Bronchial smooth muscle cell (primary cell): ENCODE results near the gene CYTH2. TPM values are rescaled to one million over a fixed set of nuclear protein-coding genes. Genes with fewer than 3 reads are reported as not detected.

Experiments
- total RNA-seq: library from RNA; depleted of rRNA; stranded (reverse); fragments of >200 nt; gene quantifications from 2 replicates; pipeline ENCODE4 v1.2.1, GENCODE V29; 2014

Gene CYTH2
- 31.7 and 37.0 TPM in 2 replicates for total RNA-seq

DNA sequence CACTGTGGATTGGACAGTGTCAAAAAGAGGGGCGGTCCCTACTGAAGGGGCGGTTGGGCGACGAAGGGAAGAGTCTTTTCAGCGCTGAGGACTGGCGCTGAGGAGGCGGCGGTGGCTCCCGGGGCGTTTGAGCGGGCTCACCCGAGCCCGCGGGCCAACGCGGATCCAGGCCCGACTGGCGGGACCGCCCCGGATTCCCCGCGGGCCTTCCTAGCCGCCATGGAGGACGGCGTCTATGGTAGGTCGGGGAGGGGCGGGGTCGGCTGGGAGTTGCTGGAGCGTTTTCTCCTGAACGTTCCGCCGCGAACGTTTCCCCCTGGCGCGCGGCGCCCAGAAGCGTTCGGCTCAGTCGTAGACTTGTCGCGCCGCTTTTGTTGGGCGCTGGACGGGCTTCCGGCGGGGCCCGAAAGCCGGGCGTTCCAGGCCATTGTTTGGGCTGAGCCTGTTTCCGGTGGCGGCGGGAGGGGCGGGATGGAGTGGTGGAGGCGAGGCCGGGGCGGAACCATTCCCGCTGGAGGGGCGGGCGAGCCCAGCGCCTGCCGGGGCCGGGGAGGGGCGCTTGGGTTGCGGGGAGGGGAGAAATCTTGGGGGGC is at the start of gene CYTH2:
CYTH2 (plus strand) TSS at position 81 of the 593 bp plus-strand sequence; CDS start at position 220, 139 bp downstream.

DNA sequence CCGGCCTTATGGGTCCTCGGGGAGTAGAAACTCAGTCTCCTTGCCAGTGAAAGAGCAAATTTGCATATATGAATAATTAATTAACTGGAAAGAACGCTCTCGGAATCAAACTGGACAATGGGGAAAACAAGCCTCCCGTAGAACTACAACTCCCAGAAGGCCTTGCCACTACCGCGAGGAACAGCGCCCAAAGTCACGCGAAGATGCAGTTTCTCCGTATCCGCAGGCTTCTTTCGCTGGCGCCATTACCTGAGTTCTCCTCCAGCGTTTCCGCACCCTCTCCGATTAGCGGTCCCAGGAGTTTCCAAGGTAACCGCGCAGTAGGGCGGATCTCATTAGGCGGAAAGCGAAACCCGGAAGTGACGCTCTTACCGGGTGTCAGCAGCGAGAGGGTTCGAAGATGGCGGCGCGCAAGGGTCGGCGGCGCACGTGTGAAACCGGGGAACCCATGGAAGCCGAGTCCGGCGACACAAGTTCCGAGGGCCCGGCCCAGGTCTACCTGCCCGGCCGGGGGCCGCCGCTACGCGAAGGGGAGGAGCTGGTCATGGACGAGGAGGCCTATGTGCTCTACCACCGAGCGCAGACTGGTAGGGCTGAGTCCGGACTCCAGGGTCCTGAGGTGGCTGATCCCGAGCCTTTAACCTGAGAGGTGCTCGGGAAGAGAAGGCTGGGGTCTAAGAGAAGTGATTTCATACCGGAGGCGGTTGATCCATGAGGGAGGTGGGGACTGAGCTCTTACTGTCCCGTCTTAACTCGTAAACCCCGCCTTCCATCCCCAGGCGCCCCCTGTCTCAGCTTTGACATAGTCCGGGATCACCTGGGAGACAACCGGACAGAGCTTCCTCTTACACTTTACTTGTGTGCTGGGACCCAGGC is 23.3 kb upstream of the CYTH2 start, which contains the start of gene GRWD1:
GRWD1 (plus strand) TSS at position 378 of the 876 bp plus-strand sequence; CDS start at position 401, 23 bp downstream.

GRCh38 chr19:48455171-48455907 is 13.8 kb upstream of the CYTH2 start, which contains the start of gene KCNJ14:
Gene KCNJ14 (plus strand): TSS chr19:48455574. CDS start chr19:48461725, 6,151 bp downstream.

DNA sequence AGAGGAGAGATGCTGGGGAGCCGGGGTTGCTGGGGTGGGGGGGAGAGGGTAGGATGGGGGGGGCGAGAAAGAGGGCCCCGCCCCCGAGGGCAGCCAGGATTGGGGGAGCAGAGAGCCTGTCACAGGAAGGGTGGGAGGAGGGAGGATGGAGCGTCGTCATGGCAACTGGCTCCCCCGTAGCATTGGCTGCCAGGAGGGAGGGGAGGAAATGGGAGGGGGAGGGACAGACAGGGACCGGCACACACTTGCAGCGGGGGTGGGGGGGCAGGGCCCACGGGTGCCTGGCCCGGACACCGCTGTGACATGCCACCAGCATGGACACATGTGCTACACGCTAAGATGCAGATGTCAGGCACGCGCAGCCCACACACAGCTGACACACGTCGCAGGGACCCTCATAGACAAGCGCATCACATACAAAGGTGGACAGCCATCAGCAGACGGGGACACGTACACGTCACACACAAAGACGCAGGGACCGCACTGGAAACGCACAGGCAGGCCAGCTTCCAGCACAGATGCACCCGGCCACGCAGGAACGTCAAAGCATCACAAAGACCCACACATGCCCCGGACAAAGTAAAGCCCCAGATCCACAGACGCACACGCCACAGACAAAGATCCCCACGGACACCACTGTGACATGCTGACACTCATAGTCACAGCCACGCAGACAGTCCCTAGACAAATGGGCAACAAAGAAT is 42.8 kb downstream of the CYTH2 start, which contains the start of gene LMTK3:
LMTK3 (minus strand) TSS at position 36 of the 704 bp plus-strand sequence. CDS start 259 bp downstream, outside the sequence.

Other genes starting within 250 kb of the CYTH2 start
- 12.5 and 14.2 TPM in 2 replicates for gene CARD8, start 213.5 kb upstream of the CYTH2 start, total RNA-seq
- gene ZNF114, start 199.3 kb upstream of the CYTH2 start, total RNA-seq, result 0.26 TPM in 1 of 2 replicates, not detected in the other
- gene EMP3, start 143.8 kb upstream of the CYTH2 start, total RNA-seq, result 509 and 704 TPM in 2 replicates
- gene TMEM143, start 105.4 kb upstream of the CYTH2 start, total RNA-seq, result 4.3 and 4.6 TPM in 2 replicates
- gene SYNGR4, start 105.0 kb upstream of the CYTH2 start, total RNA-seq, result not detected in 2 replicates
- 44.0 and 48.9 TPM in 2 replicates for gene KDELR1, start 77.8 kb upstream of the CYTH2 start, total RNA-seq
- 0.17 and 0.63 TPM in 2 replicates for gene GRIN2D, start 75.7 kb upstream of the CYTH2 start, total RNA-seq
- 8.7 and 17.1 TPM in 2 replicates for gene GRWD1, start 23.4 kb upstream of the CYTH2 start, total RNA-seq
- 0.16 and 0.26 TPM in 2 replicates for gene KCNJ14, start 13.8 kb upstream of the CYTH2 start, total RNA-seq
- gene LMTK3, start 42.5 kb downstream of the CYTH2 start, total RNA-seq, result under 0.01 and 0.09 TPM in 2 replicates
- gene SULT2B1, start 82.8 kb downstream of the CYTH2 start, total RNA-seq, result 0.16 and 0.17 TPM in 2 replicates
- not detected in 2 replicates for gene SPACA4, start 137.4 kb downstream of the CYTH2 start, total RNA-seq
- 0.34 and 0.63 TPM in 2 replicates for gene FAM83E, start 145.7 kb downstream of the CYTH2 start, total RNA-seq
- gene RPL18, start 149.8 kb downstream of the CYTH2 start, total RNA-seq, result 2,147 and 2,501 TPM in 2 replicates
- gene SPHK2, start 150.1 kb downstream of the CYTH2 start, total RNA-seq, result 4.4 and 7.1 TPM in 2 replicates
- gene DBP, start 168.0 kb downstream of the CYTH2 start, total RNA-seq, result 10.2 and 19.2 TPM in 2 replicates
- 3.9 and 10.1 TPM in 2 replicates for gene CA11, start 176.8 kb downstream of the CYTH2 start, total RNA-seq
- 0.26 TPM in 1 of 2 replicates, not detected in the other for gene NTN5, start 203.6 kb downstream of the CYTH2 start, total RNA-seq
- 0.17 TPM in 1 of 2 replicates, not detected in the other for gene FUT2, start 226.6 kb downstream of the CYTH2 start, total RNA-seq